Caki2 (cell line): ENCODE measurements around the gene COQ3. TPM values are rescaled to one million over a fixed set of nuclear protein-coding genes. Genes with fewer than 3 reads are reported as not detected.
A peak's percentile ranks its signal among the peaks of the same experiment; 100 is the strongest.
"Not testable (repeated sequence)": the region's sequence is repeated elsewhere in the genome, so short reads cannot be mapped to it uniquely, and the experiment has no call there.

Source experiments
- DNase-seq: peaks from one replicate; pipeline ENCODE4 v3.0.0-alpha.2; 2015; ENCODE audit warnings: low read depth
- in situ Hi-C: cut with HindIII; loops from 2 replicates; pipeline ENCODE4 v1.10.0; 2016; ENCODE audit warnings: low sequenced_read_pairs, low pct_unique_long_range_greater_than_20kb, mixed read lengths
- total RNA-seq: library from RNA; depleted of rRNA; stranded (reverse); fragments of >200 nt; shearing (Covaris generic); gene quantifications from 2 replicates; pipeline ENCODE4 v1.2.3, GENCODE V29; 2014; ENCODE audit warnings: low replicate concordance; rRNA removed

The COQ3 gene
- total RNA-seq, 1 experiment from 2014 or later: 7.7 TPM

DNA sequence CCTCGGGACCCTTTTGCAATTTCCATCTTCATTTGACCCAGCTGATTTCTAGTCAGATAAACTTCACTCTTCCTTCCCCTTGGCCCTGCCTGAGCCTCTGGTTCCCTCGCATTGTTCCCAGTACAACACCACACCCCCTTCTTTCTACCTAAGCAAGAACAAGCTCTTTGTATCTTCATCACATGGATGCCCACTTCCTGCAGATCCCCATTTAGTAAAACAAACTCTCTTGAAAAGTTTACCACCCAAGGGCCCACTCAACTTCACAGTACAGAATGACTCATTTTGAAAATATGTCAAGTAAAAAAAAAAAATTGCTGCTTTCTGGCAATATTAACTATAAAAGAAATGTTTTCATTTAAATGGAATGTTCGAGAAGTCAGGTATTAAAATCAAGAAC is 49.7 kb downstream of the COQ3 start:
- in situ Hi-C loops: no loop called here
- DNase-seq: peak; percentile 73

DNA sequence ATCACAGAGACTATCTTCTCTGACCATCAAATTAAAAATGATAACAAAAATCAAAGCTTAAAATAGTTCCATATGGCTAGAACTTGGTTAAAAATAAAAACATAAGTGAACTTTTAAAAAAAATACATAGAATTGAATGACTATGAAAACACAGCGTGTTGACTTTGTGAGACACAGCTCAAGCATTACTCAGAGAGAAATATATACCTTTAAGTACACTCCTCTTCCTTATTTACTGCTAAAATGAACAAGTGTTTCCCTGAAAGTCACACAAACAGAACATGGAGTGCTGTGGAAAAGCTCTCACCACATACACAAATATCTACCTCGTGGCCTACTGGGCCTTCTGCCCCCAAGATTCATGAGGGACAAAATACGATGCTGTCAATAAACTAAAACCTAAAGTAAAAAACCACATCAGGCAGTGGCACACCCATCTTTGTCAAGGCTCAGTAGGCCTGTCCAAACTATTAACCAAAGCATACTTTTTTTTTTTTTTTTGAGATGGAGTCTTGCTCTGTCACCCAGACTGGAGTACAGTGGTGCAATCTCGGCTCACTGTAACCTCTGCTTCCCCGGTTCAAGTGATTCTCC is 52.0 kb downstream of the COQ3 start:
- in situ Hi-C loops: no loop called here
- peak; percentile 72 for DNase-seq

DNA sequence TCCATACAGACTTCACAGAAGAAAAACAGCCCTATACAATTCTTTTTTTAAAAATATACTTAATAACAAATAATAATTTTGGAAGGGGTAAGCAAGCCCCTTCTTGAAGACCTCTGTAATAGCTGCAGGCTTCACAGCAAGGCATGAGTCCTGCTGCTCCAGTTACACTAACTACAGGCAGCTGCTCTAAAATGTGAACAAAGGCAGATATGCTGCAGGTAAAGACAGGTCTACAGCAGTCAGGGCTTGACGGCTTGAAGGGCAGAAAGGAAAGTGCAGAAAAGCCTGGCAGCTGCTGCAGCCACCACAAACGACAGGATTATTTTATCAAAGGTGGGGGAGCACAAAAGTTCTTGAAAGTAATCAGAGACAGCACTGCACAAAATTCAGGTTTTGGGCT is 55.8 kb downstream of the COQ3 start:
- DNase-seq: no peak
- in situ Hi-C loops: no loop called here

DNA sequence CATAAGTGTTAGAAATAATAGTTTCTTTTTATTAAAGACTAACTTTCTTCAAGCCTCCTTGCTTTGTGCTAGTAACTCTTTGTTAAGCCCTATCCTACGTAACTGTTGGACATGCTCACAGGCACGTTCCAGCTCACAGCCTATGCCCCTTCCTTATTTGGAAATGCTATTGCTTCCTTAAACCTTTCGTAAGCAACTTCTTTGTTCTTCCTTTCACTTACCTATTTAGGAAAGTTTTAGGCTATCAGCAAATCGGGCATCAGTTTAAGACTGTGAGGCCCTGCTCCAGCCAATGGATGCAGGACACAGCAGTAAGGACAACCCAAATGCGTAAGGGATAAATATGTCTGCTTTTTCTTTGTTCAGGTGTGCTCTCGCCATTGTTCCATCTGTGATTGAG is 58.7 kb downstream of the COQ3 start:
- DNase-seq, in situ Hi-C loops: not testable (repeated sequence)

DNA sequence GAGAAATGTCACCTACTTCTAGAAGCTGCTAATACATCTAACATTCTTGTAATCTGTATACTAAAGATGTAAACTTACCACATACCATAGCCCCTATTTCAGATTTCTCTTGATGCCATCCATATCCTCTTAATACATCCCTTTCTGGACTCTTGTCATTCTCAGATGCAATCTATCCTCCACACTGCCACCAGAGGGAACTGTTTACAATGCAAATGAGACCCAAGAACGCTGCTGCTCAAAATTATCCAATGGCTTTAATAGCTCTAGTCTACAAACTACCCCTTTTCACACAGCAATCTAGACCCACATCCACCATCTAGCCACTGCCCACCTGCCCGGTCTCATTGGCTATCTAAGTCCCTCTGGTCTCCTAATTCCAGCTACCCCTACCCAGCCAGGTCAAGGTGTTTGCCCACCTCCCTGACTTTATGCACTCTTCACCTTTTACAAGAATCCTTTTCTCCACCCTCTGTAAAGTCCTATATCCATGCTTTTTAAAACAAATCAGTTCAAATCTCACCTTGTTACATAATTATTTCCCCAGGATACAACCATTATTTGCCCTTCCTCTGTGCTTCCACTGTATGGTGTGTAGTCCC is 59.4 kb downstream of the COQ3 start:
- peak; percentile 51 for DNase-seq
- in situ Hi-C loops: no loop called here

DNA sequence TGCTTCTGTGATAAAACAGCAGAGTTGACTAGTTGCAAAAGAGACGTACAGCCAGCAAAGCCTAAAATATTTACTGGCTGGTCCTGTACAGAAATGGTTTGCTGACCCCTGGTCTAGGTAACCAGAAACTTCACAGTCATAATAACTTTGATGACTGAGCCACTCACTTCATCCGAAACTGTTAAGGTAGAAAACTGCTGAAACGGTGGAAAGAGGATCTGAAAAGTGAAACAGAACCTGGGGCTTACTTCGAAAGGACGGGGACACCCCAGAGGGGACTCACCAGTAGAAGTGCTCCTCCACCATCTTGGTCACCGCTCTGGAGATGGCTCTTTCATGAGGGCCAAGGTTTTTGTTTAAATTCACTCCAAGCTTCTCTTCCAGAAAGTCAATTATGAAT is 60.9 kb downstream of the COQ3 start:
- in situ Hi-C loops: no loop called here
- no peak for DNase-seq

DNA sequence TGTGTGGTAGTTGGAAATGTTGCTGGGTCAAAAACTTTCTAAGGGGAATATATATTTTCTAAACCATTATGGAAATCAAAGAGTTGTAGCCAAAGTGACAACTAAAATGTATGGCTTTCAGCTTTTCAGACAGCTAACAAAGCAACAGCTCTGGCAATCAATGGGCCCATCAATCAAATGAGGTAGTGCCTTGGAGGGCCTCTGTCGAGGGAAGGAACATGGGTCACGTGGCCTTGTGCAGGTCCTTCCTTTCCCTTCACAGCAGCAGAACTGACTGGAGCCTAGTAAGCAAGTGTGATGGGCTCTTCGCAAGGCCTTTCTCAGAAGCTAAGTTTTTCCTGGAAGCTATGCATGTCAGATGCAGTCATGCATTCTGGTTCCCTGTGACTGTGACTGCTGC is 62.5 kb downstream of the COQ3 start:
- no peak for DNase-seq
- in situ Hi-C loops: no loop called here

DNA sequence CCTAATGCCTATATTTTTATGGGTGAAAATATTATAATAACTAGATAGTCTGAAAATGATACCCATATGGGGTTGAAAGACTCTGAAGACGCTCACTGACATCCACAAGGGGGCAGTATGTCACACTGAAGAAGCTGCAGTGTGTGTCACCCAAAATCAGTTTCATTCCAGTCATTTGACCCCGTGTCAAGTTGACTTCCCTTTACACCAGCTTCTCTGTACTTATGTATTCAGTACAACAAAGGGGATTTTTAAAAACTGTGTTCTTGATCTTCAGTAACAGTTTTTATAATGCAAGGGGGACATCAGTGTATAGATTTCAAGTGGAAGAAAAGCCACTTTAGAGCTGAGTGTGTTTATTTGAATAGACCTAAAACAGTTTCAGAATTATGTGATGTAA is 63.8 kb downstream of the COQ3 start:
- in situ Hi-C loops: no loop called here

DNA sequence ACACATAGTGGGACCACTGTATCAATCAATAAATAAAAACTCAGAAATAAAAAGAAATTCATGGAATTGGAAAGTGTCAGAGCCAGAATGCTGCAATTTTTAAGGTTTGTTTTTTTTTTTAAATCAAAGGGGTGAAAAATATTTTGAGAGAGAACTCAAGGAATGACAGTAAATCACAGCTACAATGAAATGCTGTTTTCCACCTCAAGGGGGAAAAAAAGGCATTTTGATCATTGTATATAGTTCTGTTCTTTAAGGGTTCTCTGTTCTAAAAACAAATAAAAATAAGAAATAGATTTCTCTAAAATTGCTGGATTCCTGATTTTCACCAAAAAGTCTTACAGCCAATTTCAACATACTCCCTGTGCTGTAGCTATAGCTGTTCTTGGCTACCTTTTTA is 69.0 kb downstream of the COQ3 start:
- DNase-seq: no peak
- in situ Hi-C loops: no loop called here

More for the DNA sequence above, 63.8 kb downstream of the COQ3 start:
- peak; percentile 42 for DNase-seq

Other genes starting within 250 kb of the COQ3 start
- gene FAXC, start 44.5 kb downstream of the COQ3 start, total RNA-seq: 8.5 and 16.0 TPM in 2 replicates
- gene PNISR, start 31.1 kb upstream of the COQ3 start, total RNA-seq: 7.1 and 11.8 TPM in 2 replicates
- 5.3 and 15.4 TPM in 2 replicates for gene USP45, start 121.2 kb upstream of the COQ3 start, total RNA-seq
- 116 and 137 TPM in 2 replicates for gene CCNC, start 174.5 kb upstream of the COQ3 start, total RNA-seq
- gene PRDM13, start 212.6 kb upstream of the COQ3 start, total RNA-seq: 1.9 and 2.6 TPM in 2 replicates